Loucy (cell line): ENCODE data around the gene ACTA2.

Experiments used
- H2AFZ ChIP-seq: fragments of 200-600 bp; sonication (generic); 2 replicates; pipeline ENCODE4 v1.6.0; 2016; ENCODE audit warnings: antibody characterized with exemption, mild to moderate bottlenecking, low read length, moderate library complexity
- H3F3A ChIP-seq: fragments of 200-600 bp; 2 replicates; pipeline ENCODE4 v1.6.0; 2016; ENCODE audit warnings: antibody characterized with exemption, low read depth, mild to moderate bottlenecking
- H3K27me3 ChIP-seq: fragments of 200-600 bp; sonication (generic); 2 replicates; pipeline ENCODE4 v1.6.1; 2014; ENCODE audit warnings: low read length, mild to moderate bottlenecking; ENCODE audit not compliant: insufficient read depth, poor library complexity, severe bottlenecking
- H3K36me3 ChIP-seq: fragments of 200-600 bp; sonication (generic); 2 replicates; pipeline ENCODE4 v1.6.1; 2016; ENCODE audit warnings: low read length; ENCODE audit not compliant: insufficient read depth
- H3K4me1 ChIP-seq: fragments of 200-600 bp; sonication (generic); 2 replicates; pipeline ENCODE4 v1.5.1; 2014; ENCODE audit warnings: low read length, mild to moderate bottlenecking; ENCODE audit not compliant: insufficient read depth, poor library complexity, severe bottlenecking
- H3K4me2 ChIP-seq: fragments of 200-600 bp; sonication (generic); 2 replicates; pipeline ENCODE4 v1.6.0; 2014; ENCODE audit warnings: antibody characterized with exemption, low read length, low read depth, mild to moderate bottlenecking; ENCODE audit not compliant: poor library complexity, severe bottlenecking
- H3K4me3 ChIP-seq: fragments of 200-600 bp; sonication (generic); 2 replicates; pipeline ENCODE4 v1.5.1; 2014; ENCODE audit warnings: low read length, mild to moderate bottlenecking, mixed read lengths; ENCODE audit not compliant: poor library complexity, severe bottlenecking
- H3K79me2 ChIP-seq: fragments of 200-600 bp; sonication (generic); 2 replicates; pipeline ENCODE4 v1.6.1; 2014; ENCODE audit warnings: low read length; ENCODE audit not compliant: insufficient read depth
- H3K9ac ChIP-seq: fragments of 200-600 bp; sonication (generic); 2 replicates; pipeline ENCODE4 v1.6.0; 2014; ENCODE audit warnings: mild to moderate bottlenecking, low read depth, low read length, moderate library complexity; ENCODE audit not compliant: poor library complexity, severe bottlenecking
- H3K9me2 ChIP-seq: fragments of 200-600 bp; sonication (generic); replicated peaks from 2 replicates; pipeline ENCODE4 v1.6.1; 2016; ENCODE audit warnings: low read depth, low read length, mixed read lengths
- H3K9me3 ChIP-seq: fragments of 200-600 bp; sonication (generic); 2 replicates; pipeline ENCODE4 v1.6.1; 2014; ENCODE audit warnings: mild to moderate bottlenecking, antibody characterized with exemption, low read length, low read depth; ENCODE audit not compliant: insufficient read depth
- H4K20me1 ChIP-seq: fragments of 200-600 bp; sonication (generic); 2 replicates; pipeline ENCODE4 v1.6.0; 2014; ENCODE audit warnings: antibody characterized with exemption, low read length, mild to moderate bottlenecking; ENCODE audit not compliant: insufficient read depth, poor library complexity, severe bottlenecking
- EZH2phosphoT487 ChIP-seq: fragments of 200-600 bp; IDR thresholded peaks from 2 replicates; pipeline ENCODE4 v1.6.1; 2018; ENCODE audit warnings: antibody characterized with exemption, mild to moderate bottlenecking, moderate library complexity, borderline replicate concordance
- TF ChIP-seq, protein P1 (sequence below): fragments of 200-600 bp; sonication (generic); conservative IDR thresholded peaks from 2 replicates; pipeline ENCODE4 v1.5.1; 2014; ENCODE audit warnings: mild to moderate bottlenecking, antibody characterized with exemption, low read length

ACTA2 gene

DNA sequence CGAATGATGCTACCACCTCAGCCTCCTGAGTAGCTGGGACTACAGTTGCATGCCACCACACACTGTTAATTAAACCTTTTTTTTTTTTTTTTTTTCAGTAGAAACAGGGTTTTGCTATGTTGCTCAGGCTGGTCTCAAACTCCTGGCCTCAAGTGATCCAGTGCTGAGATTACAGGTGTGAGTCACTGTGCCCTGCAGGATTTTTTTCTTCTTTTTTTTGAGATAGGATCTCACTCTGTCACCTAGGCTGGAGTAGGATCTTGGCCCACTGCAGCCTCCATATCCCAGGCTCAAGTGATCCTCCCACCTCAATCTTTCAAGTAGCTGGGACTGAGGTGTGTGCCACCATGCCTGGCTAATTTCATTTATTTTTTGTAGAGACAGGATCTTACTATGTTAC lies 6.4 kb downstream of the ACTA2 start:
- Histone ChIP-seq H3K9ac (no peak overlapping the region), H2AFZ (no peak overlapping the region), H3F3A (no peaks in the 10 kb centered on the region), H3K4me2 (no peak overlapping the region), H3K9me2 (no peaks in the 10 kb centered on the region), H3K4me3 (no peak overlapping the region), H4K20me1 (no peaks in the 10 kb centered on the region), H3K36me3 (no peaks in the 10 kb centered on the region), H3K9me3 (no peaks in the 10 kb centered on the region), H3K27me3 (no peaks in the 10 kb centered on the region), H3K79me2 (no peaks in the 10 kb centered on the region), H3K4me1 (peaks cover 16% of the 10 kb centered on the region)
- TF ChIP-seq, protein P1, sequence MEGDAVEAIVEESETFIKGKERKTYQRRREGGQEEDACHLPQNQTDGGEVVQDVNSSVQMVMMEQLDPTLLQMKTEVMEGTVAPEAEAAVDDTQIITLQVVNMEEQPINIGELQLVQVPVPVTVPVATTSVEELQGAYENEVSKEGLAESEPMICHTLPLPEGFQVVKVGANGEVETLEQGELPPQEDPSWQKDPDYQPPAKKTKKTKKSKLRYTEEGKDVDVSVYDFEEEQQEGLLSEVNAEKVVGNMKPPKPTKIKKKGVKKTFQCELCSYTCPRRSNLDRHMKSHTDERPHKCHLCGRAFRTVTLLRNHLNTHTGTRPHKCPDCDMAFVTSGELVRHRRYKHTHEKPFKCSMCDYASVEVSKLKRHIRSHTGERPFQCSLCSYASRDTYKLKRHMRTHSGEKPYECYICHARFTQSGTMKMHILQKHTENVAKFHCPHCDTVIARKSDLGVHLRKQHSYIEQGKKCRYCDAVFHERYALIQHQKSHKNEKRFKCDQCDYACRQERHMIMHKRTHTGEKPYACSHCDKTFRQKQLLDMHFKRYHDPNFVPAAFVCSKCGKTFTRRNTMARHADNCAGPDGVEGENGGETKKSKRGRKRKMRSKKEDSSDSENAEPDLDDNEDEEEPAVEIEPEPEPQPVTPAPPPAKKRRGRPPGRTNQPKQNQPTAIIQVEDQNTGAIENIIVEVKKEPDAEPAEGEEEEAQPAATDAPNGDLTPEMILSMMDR = no peak
- no peak for TF ChIP-seq EZH2phosphoT487

DNA sequence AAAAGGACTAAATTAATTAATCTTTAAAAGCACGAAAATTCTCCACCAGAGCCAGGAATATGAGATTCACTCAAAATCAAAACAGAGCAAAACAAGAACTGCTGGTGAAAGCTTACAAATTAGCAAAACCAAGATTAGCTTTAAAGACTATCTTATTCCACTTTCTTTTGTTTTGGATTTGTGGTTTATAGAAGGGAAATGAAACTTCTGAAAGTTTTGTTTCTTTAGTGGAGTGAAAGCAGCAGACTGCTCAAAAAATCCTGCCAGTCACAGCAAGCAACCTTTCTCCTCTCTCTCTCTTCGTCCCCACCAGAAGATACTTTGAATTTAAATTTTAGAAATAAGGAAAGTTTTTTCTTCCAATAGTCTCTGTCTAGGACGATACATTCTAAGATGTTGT lies 7.8 kb downstream of the ACTA2 start:
- Histone ChIP-seq H3K4me1 (peaks cover 2% of the 10 kb centered on the region), H3K9ac (no peak overlapping the region), H4K20me1 (no peaks in the 10 kb centered on the region), H2AFZ (no peak overlapping the region), H3K4me3 (no peak overlapping the region), H3K9me2 (no peaks in the 10 kb centered on the region), H3K9me3 (no peaks in the 10 kb centered on the region), H3K27me3 (no peaks in the 10 kb centered on the region), H3K4me2 (no peak overlapping the region), H3F3A (no peaks in the 10 kb centered on the region), H3K36me3 (no peaks in the 10 kb centered on the region), H3K79me2 (no peaks in the 10 kb centered on the region)
- TF ChIP-seq, protein P1 = no peak
- no peak for TF ChIP-seq EZH2phosphoT487

GRCh38 chr10:88943778-88944177 lies 8.8 kb downstream of the ACTA2 start:
- H3K9me3 ChIP-seq = no peaks in the 10 kb centered on the region
- H3K9ac ChIP-seq = no peak overlapping the region
- H3K4me2 ChIP-seq = no peak overlapping the region
- no peaks in the 10 kb centered on the region for H3K4me1 ChIP-seq
- no peaks in the 10 kb centered on the region for H3K36me3 ChIP-seq
- no peaks in the 10 kb centered on the region for H3K27me3 ChIP-seq
- no peaks in the 10 kb centered on the region for H3K9me2 ChIP-seq
- H2AFZ ChIP-seq = no peak overlapping the region
- no peaks in the 10 kb centered on the region for H4K20me1 ChIP-seq
- no peaks in the 10 kb centered on the region for H3K79me2 ChIP-seq
- no peaks in the 10 kb centered on the region for H3F3A ChIP-seq
- no peak overlapping the region for H3K4me3 ChIP-seq
- no peak for TF ChIP-seq EZH2phosphoT487
- TF ChIP-seq, protein P1 = no peak
